ENCODE results near the gene SLC20A1.

GRCh38 chr2:112629224-112629623 lies 16.5 kb upstream of the SLC20A1 start:
- TF ChIP-seq POLR2A (IDR thresholded peaks at IDR 0.05) (no peak), CTCF (IDR thresholded peaks at IDR 0.05 in 4 of 5, conservative IDR thresholded peaks at IDR 0.05 in 1 of 5) (no peak)

Data from gastrocnemius medialis (tissue), 4 donors.